OCI-LY1 (cell line): ENCODE results near the gene UGT2A3.

ENCODE experiments used
- CTCF ChIP-seq: fragments of 200-600 bp; sonication (generic), shearing (Covaris generic); IDR thresholded peaks from 2 replicates; pipeline ENCODE4 v1.5.1; 2017; ENCODE audit warnings: mild to moderate bottlenecking, antibody characterized with exemption, low read length, moderate library complexity, mixed read lengths
- EZH2 ChIP-seq: fragments of 200-600 bp; sonication (generic), shearing (Covaris generic); IDR thresholded peaks from 2 replicates; pipeline ENCODE4 v1.8.0; 2017; ENCODE audit warnings: borderline replicate concordance, mixed run types, mild to moderate bottlenecking, antibody characterized with exemption, low read length, moderate library complexity, mixed read lengths

GRCh38 chr4:68892861-68893260 is 58.7 kb downstream of the UGT2A3 start:
- TF ChIP-seq CTCF, result no peak
- no peak for TF ChIP-seq EZH2
